ENCODE data around the gene PSMB10. TPM values are rescaled to one million over a fixed set of nuclear protein-coding genes. Genes with fewer than 3 reads are reported as not detected.

PSMB10 gene
- total and polyA plus RNA-seq, 2 donors (not counting 3 experiments of a cell fraction or from before 2014, with no cell fraction given), result 40.8 to 54.7 TPM

DNA sequence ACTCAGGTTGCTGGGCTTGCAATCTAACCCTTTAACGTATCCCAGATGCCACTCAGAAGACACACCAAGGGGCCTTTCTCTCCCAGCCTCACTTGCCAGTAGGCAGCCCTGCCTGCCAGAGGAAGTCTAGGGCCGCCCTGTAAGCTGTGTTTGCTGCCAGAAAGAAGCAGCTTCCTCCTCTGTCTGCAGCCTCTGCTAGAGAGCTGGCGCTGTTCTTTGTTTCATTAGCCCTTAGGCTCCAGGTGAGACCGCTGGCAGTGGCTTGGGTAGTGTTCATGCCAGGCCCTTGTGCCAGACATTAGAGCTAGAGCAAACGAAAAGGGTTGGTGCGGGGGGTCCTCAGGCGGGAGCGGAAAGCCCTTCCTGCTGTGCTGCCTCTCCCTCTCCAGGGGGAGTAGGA is 13.9 kb downstream of the PSMB10 start:
- FAIRE-seq, result no peak
- CTCF ChIA-PET, result interaction anchor here (0.7 to 1.6 kb wide), 3 partner anchors 39 to 106 kb away, joined by 3 to 8 read pairs (median 3); partner anchors contain the start of gene NRN1L
- H3K9me3 ChIP-seq (replicated peaks; ENCODE audit: control insufficient read depth, insufficient read depth, low read length), result no peaks in the 10 kb centered on the region
- intact Hi-C loops (cut with micrococcal nuclease) (loop anchor here (10.0 kb wide), 1 partner anchor 398 kb away; the partner anchor contains the start of gene RIPOR1), dilution Hi-C loops (cut with MboI; ENCODE audit: extremely low pct_ligation_motif_present, low sequenced_read_pairs) (loop anchor here (25.0 kb wide), 1 partner anchor 235 kb away; no protein-coding TSS in a partner anchor)
- H3K4me1 ChIP-seq (ENCODE audit: control insufficient read depth, extremely low read depth, insufficient read depth, low read length), result peaks cover 10% of the 10 kb centered on the region
- TF ChIP-seq, protein P1, sequence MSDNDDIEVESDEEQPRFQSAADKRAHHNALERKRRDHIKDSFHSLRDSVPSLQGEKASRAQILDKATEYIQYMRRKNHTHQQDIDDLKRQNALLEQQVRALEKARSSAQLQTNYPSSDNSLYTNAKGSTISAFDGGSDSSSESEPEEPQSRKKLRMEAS (IDR thresholded peaks at IDR 0.05; ENCODE audit: insufficient read depth, insufficient read length), result no peak
- TF ChIP-seq JUN (IDR thresholded peaks at IDR 0.05; ENCODE audit: borderline replicate concordance, insufficient read depth, insufficient read length, low read depth), result no peak
- TF ChIP-seq, protein P2, sequence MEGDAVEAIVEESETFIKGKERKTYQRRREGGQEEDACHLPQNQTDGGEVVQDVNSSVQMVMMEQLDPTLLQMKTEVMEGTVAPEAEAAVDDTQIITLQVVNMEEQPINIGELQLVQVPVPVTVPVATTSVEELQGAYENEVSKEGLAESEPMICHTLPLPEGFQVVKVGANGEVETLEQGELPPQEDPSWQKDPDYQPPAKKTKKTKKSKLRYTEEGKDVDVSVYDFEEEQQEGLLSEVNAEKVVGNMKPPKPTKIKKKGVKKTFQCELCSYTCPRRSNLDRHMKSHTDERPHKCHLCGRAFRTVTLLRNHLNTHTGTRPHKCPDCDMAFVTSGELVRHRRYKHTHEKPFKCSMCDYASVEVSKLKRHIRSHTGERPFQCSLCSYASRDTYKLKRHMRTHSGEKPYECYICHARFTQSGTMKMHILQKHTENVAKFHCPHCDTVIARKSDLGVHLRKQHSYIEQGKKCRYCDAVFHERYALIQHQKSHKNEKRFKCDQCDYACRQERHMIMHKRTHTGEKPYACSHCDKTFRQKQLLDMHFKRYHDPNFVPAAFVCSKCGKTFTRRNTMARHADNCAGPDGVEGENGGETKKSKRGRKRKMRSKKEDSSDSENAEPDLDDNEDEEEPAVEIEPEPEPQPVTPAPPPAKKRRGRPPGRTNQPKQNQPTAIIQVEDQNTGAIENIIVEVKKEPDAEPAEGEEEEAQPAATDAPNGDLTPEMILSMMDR (IDR thresholded peaks at IDR 0.05; ENCODE audit: extremely low read depth in 1 of 2, insufficient read depth in 1 of 2, low read depth in 1 of 2, low read length in 2 of 2), result no peak
- no peak for TF ChIP-seq EZH2 (IDR thresholded peaks at IDR 0.05; ENCODE audit: borderline replicate concordance, low read depth, low read length, severe bottlenecking)
- TF ChIP-seq MYC (IDR thresholded peaks at IDR 0.05; ENCODE audit: low read depth, low read length), result no peak
- no peak for TF ChIP-seq POLR2A (IDR thresholded peaks at IDR 0.05; ENCODE audit: low read depth, low read length)
- TF ChIP-seq FOS (IDR thresholded peaks at IDR 0.05; ENCODE audit: borderline replicate concordance, insufficient read depth, low read length), result no peak
- no peak for TF ChIP-seq GATA2 (IDR thresholded peaks at IDR 0.05; ENCODE audit: insufficient read depth, insufficient read length, low read depth, low read length)
- no peak for TF ChIP-seq POLR2AphosphoS5 (IDR thresholded peaks at IDR 0.05; ENCODE audit: insufficient read depth, low read depth, low read length)
- no peak for DNase-seq (ENCODE audit: low read depth, low spot score)
- no peaks in the 10 kb centered on the region for H3K27me3 ChIP-seq (ENCODE audit: control insufficient read depth in 2 of 2, insufficient read depth in 2 of 2, low read length in 2 of 2)
- H3K27ac ChIP-seq (ENCODE audit: insufficient read depth, low read depth, low read length), result no peak overlapping the region
- peaks cover 0 to 26% of the 10 kb centered on the region in 2 experiments for H3K36me3 ChIP-seq (ENCODE audit: control insufficient read depth in 2 of 2, extremely low read depth in 1 of 2, insufficient read depth in 2 of 2, low read length in 2 of 2)
- no peaks in the 10 kb centered on the region for H3K79me2 ChIP-seq (ENCODE audit: control insufficient read depth, insufficient read depth, low read length)
- no TSS peak for BruUV-seq (replicated peaks)
- H3K9ac ChIP-seq (replicated peaks; ENCODE audit: extremely low read depth, insufficient read depth, low read length), result no peak overlapping the region
- no peak overlapping the region for H3K4me3 ChIP-seq (replicated peaks in 1 of 3; ENCODE audit: insufficient read depth in 1 of 3, low read depth in 1 of 3, low read length in 3 of 3)
- POLR2A ChIA-PET, result no interaction called here
- H2AFZ ChIP-seq (ENCODE audit: low read depth, low read length), result no peak overlapping the region
- H3K4me2 ChIP-seq (ENCODE audit: insufficient read depth, low read length), result no peak overlapping the region
- H3K9me1 ChIP-seq (replicated peaks; ENCODE audit: control insufficient read depth, extremely low read depth, insufficient read depth, low read length), result no peaks in the 10 kb centered on the region
- H4K20me1 ChIP-seq (replicated peaks; ENCODE audit: control insufficient read depth, extremely low read depth, insufficient read depth, low read length), result no peaks in the 10 kb centered on the region

Data from endothelial cell of umbilical vein (primary cell).